Breast epithelium (tissue), 4 donors: ENCODE data around the gene MED22. TPM values are rescaled to one million over a fixed set of nuclear protein-coding genes. Genes with fewer than 3 reads are reported as not detected.

Source experiments
- DNase-seq, 2 donors: peaks; one replicate each; pipeline ENCODE4 v3.0.0-alpha.2; 2019; ENCODE audit warnings: low spot score in 2 of 2
- H3K27ac ChIP-seq, 2 donors: fragments of 200-600 bp; sonication (generic) in 1 of 2; one replicate each; pipeline ENCODE4 v1.5.1; 2016 to 2019; ENCODE audit warnings: mild to moderate bottlenecking in 1 of 2
- H3K27me3 ChIP-seq, 2 donors: fragments of 200-600 bp; sonication (generic) in 1 of 2; one replicate each; pipeline versions ENCODE4 v1.5.1 to v1.6.0; 2017 to 2019; ENCODE audit warnings: control low read depth in 1 of 2, mild to moderate bottlenecking in 1 of 2
- H3K36me3 ChIP-seq: fragments of 200-600 bp; one replicate; pipeline ENCODE4 v1.5.1; 2019
- H3K4me1 ChIP-seq, 2 donors: fragments of 200-600 bp; sonication (generic); one replicate each; pipeline ENCODE4 v1.5.1; 2016 to 2019; ENCODE audit warnings: control low read depth in 1 of 2
- H3K4me3 ChIP-seq, 3 donors: fragments of 200-600 bp; sonication (generic); 1 replicate in 2 of 3; 2 replicates in 1 of 3; pipeline ENCODE4 v1.5.1; 2016 to 2019; ENCODE audit warnings: mild to moderate bottlenecking in 3 of 3, moderate library complexity in 2 of 3
- H3K9me3 ChIP-seq, 2 donors: fragments of 200-600 bp; sonication (generic) in 1 of 2; one replicate each; pipeline ENCODE4 v1.5.1; 2016 to 2019; ENCODE audit warnings: control low read depth in 1 of 2
- CTCF ChIP-seq, 3 donors: fragments of 450-650 bp; IDR thresholded peaks; one replicate each; pipeline ENCODE4 v1.5.1; 2016 to 2017; ENCODE audit warnings: antibody characterized with exemption in 3 of 3, mild to moderate bottlenecking in 3 of 3, moderate library complexity in 3 of 3
- POLR2A ChIP-seq: fragments of 450-650 bp; IDR thresholded peaks from one replicate; pipeline ENCODE4 v1.6.1; 2016; ENCODE audit warnings: antibody characterized with exemption, mild to moderate bottlenecking, moderate library complexity
- POLR2AphosphoS5 ChIP-seq, 3 donors: sonication (generic); formaldehyde crosslinking; IDR thresholded peaks; one replicate each; pipeline ENCODE4 v1.6.1; 2017; ENCODE audit warnings: antibody characterized with exemption in 3 of 3
- intact Hi-C: fragments of 100-400 bp; cut with DNase I; formaldehyde crosslinking; loops from one replicate; pipeline ENCODE4 v1.15.1; 2023; ENCODE audit warnings: low total_unique reads
- total RNA-seq, 3 donors: library from RNA; depleted of rRNA; stranded (reverse); fragments of >200 nt; gene quantifications; one replicate each; pipeline ENCODE4 v1.1.0, GENCODE V29; 2016

MED22 gene
- total RNA-seq, 3 donors from 2014 or later: 19.2 to 32.2 (median 31.1) TPM

GRCh38 chr9:133334161-133334560 lies 13.8 kb downstream of the MED22 start:
- H3K4me3 ChIP-seq: no peak overlapping the region
- H3K27me3 ChIP-seq: no peaks in the 10 kb centered on the region
- no peak overlapping the region for H3K27ac ChIP-seq
- intact Hi-C loops: no loop called here
- peaks cover 9% of the 10 kb centered on the region for H3K36me3 ChIP-seq
- DNase-seq: no peak
- TF ChIP-seq CTCF (IDR thresholded peaks at IDR 0.05): no peak
- no peak for TF ChIP-seq POLR2AphosphoS5 (IDR thresholded peaks at IDR 0.05)
- TF ChIP-seq POLR2A: no peak
- H3K9me3 ChIP-seq: no peaks in the 10 kb centered on the region
- H3K4me1 ChIP-seq: peaks cover 0 to 12% of the 10 kb centered on the region in 2 donors

GRCh38 chr9:133333566-133333965 lies 14.4 kb downstream of the MED22 start:
- H3K9me3 ChIP-seq: no peaks in the 10 kb centered on the region
- peaks cover 0 to 12% of the 10 kb centered on the region in 2 donors for H3K4me1 ChIP-seq
- TF ChIP-seq POLR2A (no peak), POLR2AphosphoS5 (IDR thresholded peaks at IDR 0.05) (no peak), CTCF (IDR thresholded peaks at IDR 0.05) (no peak)
- no peaks in the 10 kb centered on the region for H3K27me3 ChIP-seq
- intact Hi-C loops: no loop called here
- no peak overlapping the region for H3K27ac ChIP-seq
- no peak overlapping the region for H3K4me3 ChIP-seq
- DNase-seq: no peak
- H3K36me3 ChIP-seq: peaks cover 9% of the 10 kb centered on the region

- Histone ChIP-seq H3K4me1 (peaks cover 0 to 12% of the 10 kb centered on the region in 2 donors), H3K27ac (no peak overlapping the region), H3K4me3 (no peak overlapping the region), H3K9me3 (no peaks in the 10 kb centered on the region), H3K36me3 (peaks cover 9% of the 10 kb centered on the region), H3K27me3 (no peaks in the 10 kb centered on the region)
- intact Hi-C loops: no loop called here
- TF ChIP-seq CTCF (IDR thresholded peaks at IDR 0.05) (no peak), POLR2A (no peak), POLR2AphosphoS5 (IDR thresholded peaks at IDR 0.05) (no peak)
- DNase-seq: no peak
Observed at GRCh38 chr9:133333011-133333410, 14.9 kb downstream of the MED22 start.

- Histone ChIP-seq H3K27me3 (no peaks in the 10 kb centered on the region), H3K4me1 (peaks cover 0 to 12% of the 10 kb centered on the region in 2 donors), H3K9me3 (no peaks in the 10 kb centered on the region), H3K4me3 (no peak overlapping the region), H3K27ac (no peak overlapping the region), H3K36me3 (peaks cover 9% of the 10 kb centered on the region)
- no peak for DNase-seq
- TF ChIP-seq CTCF (IDR thresholded peaks at IDR 0.05): no peak
- TF ChIP-seq POLR2AphosphoS5 (IDR thresholded peaks at IDR 0.05): no peak
- TF ChIP-seq POLR2A: no peak
- intact Hi-C loops: no loop called here
Observed at GRCh38 chr9:133332381-133332730, 15.6 kb downstream of the MED22 start.

GRCh38 chr9:133331641-133332380 lies 16.1 kb downstream of the MED22 start:
- DNase-seq: no peak
- peaks cover 9% of the 10 kb centered on the region for H3K36me3 ChIP-seq
- H3K4me1 ChIP-seq: peaks cover 0 to 12% of the 10 kb centered on the region in 2 donors
- H3K27me3 ChIP-seq: no peaks in the 10 kb centered on the region
- H3K9me3 ChIP-seq: no peaks in the 10 kb centered on the region
- TF ChIP-seq POLR2A: no peak
- TF ChIP-seq CTCF (IDR thresholded peaks at IDR 0.05): no peak
- no peak for TF ChIP-seq POLR2AphosphoS5 (IDR thresholded peaks at IDR 0.05)
- no peak overlapping the region for H3K4me3 ChIP-seq
- no peak overlapping the region for H3K27ac ChIP-seq
- intact Hi-C loops: no loop called here
